ENCODE measurements around the gene KRTAP12-1. TPM values are rescaled to one million over a fixed set of nuclear protein-coding genes. Genes with fewer than 3 reads are reported as not detected.
"Not testable (repeated sequence)": the region's sequence is repeated elsewhere in the genome, so short reads cannot be mapped to it uniquely, and the experiment has no call there.

KRTAP12-1 gene
- total RNA-seq, 1 experiment from 2014 or later: not detected

- peak; percentile 65 for ATAC-seq
- in situ Hi-C loops (cut with HindIII; ENCODE audit: low pct_unique_long_range_greater_than_20kb, low sequenced_read_pairs); BruUV-seq (replicated peaks): not testable (repeated sequence)
Observed at GRCh38 chr21:44637851-44638348, 44.1 kb downstream of the KRTAP12-1 start.

GRCh38 chr21:44637018-44637850 lies 44.7 kb downstream of the KRTAP12-1 start, which contains the start of gene KRTAP10-10:
Gene KRTAP10-10, plus strand, starts transcription at chr21:44637356. Its CDS starts 62 bp downstream, at chr21:44637418.
- H3K9me3 ChIP-seq (ENCODE audit: control insufficient read depth, insufficient read depth, low read depth, low read length): no peaks in the 10 kb centered on the region
- CTCF ChIA-PET: no interaction called here
- no peak for TF ChIP-seq SIN3A (IDR thresholded peaks at IDR 0.05; ENCODE audit: borderline replicate concordance, insufficient read depth, low read depth, low read length)
- no peak for TF ChIP-seq REST (IDR thresholded peaks at IDR 0.05; ENCODE audit: insufficient read depth in 1 of 2, low read depth in 2 of 2, low read length in 1 of 2)
- no peak for TF ChIP-seq CTCF (IDR thresholded peaks at IDR 0.05)
- no peak for TF ChIP-seq TCF7L2 (IDR thresholded peaks at IDR 0.05; ENCODE audit: low read depth, low read length)
- intact Hi-C loops (cut with micrococcal nuclease; ENCODE audit: unreplicated experiment): no loop called here
- no peaks in the 10 kb centered on the region for H3K27me3 ChIP-seq (ENCODE audit: control insufficient read depth, insufficient read depth, low read length)
- DNase-seq (ENCODE audit: low read depth, low spot score) (no peak), ATAC-seq (peak; percentile 60)
- POLR2A ChIA-PET: no interaction called here
- no TSS peak for BruUV-seq (replicated peaks)
- in situ Hi-C loops (cut with HindIII; ENCODE audit: low pct_unique_long_range_greater_than_20kb, low sequenced_read_pairs): no loop called here
- H3K4me1 ChIP-seq (ENCODE audit: control insufficient read depth, insufficient read depth, low read length): no peaks in the 10 kb centered on the region
- H3K4me3 ChIP-seq (ENCODE audit: low read depth in 2 of 2, low read length in 2 of 2): no peak within 1 kb of the TSS
- H3K27ac ChIP-seq (ENCODE audit: low read length): no peak within 1 kb of the TSS
- no peaks in the 10 kb centered on the region for H3K36me3 ChIP-seq (ENCODE audit: control insufficient read depth, insufficient read depth, low read length)

More at GRCh38 chr21:44637851-44638348, 44.1 kb downstream of the KRTAP12-1 start:
- H3K4me3 ChIP-seq (ENCODE audit: low read depth in 2 of 2, low read length in 2 of 2); H3K27ac ChIP-seq (ENCODE audit: low read length); H3K27me3 ChIP-seq (ENCODE audit: control insufficient read depth, insufficient read depth, low read length); intact Hi-C loops (cut with micrococcal nuclease; ENCODE audit: unreplicated experiment); H3K36me3 ChIP-seq (ENCODE audit: control insufficient read depth, insufficient read depth, low read length); POLR2A ChIA-PET; H3K9me3 ChIP-seq (ENCODE audit: control insufficient read depth, insufficient read depth, low read depth, low read length); CTCF ChIA-PET; H3K4me1 ChIP-seq (ENCODE audit: control insufficient read depth, insufficient read depth, low read length); DNase-seq (ENCODE audit: low read depth, low spot score): not testable (repeated sequence)
